SKM-1 (cell line): ENCODE results near the gene HOXB6.

ENCODE experiments used
- DNase-seq: peaks from one replicate; lab custom pipeline; 2025; ENCODE audit not compliant: unreplicated experiment; lab: John Stamatoyannopoulos, UW

Gene HOXB6

GRCh38 chr17:48604770-48605329 is at the start of gene HOXB6:
HOXB6 (minus strand) TSS chr17:48604986; CDS start chr17:48598150, 6,836 bp downstream.
- no peak for DNase-seq

- DNase-seq: no peak
Observed at GRCh38 chr17:48649741-48650140, 45.0 kb upstream of the HOXB6 start.

- no peak for DNase-seq
Observed at GRCh38 chr17:48647963-48648245, 43.1 kb upstream of the HOXB6 start.

- DNase-seq: no peak
Observed at GRCh38 chr17:48647103-48647962, 42.5 kb upstream of the HOXB6 start.

GRCh38 chr17:48646183-48647102 is 41.7 kb upstream of the HOXB6 start:
- DNase-seq: no peak

- no peak for DNase-seq
Observed at GRCh38 chr17:48645639-48646182, 40.9 kb upstream of the HOXB6 start.

- DNase-seq: no peak
Observed at GRCh38 chr17:48644910-48645557, 40.2 kb upstream of the HOXB6 start.

- DNase-seq: no peak
Observed at GRCh38 chr17:48644159-48644558, 39.4 kb upstream of the HOXB6 start.

GRCh38 chr17:48643697-48644012 is 38.9 kb upstream of the HOXB6 start:
- DNase-seq: no peak

GRCh38 chr17:48642843-48643696 is 38.3 kb upstream of the HOXB6 start:
- DNase-seq: no peak

- DNase-seq: no peak
Observed at GRCh38 chr17:48642059-48642842, 37.5 kb upstream of the HOXB6 start.

- no peak for DNase-seq
Observed at GRCh38 chr17:48641541-48642058, 36.8 kb upstream of the HOXB6 start.

- no peak for DNase-seq
Observed at GRCh38 chr17:48640858-48641180, 36.0 kb upstream of the HOXB6 start.

- no peak for DNase-seq
Observed at GRCh38 chr17:48639982-48640857, 35.4 kb upstream of the HOXB6 start.

- DNase-seq: no peak
Observed at GRCh38 chr17:48639136-48639535, 34.4 kb upstream of the HOXB6 start.

- DNase-seq: no peak
Observed at GRCh38 chr17:48637323-48638260, 32.8 kb upstream of the HOXB6 start.
